B cell (primary cell): ENCODE measurements around the gene CADM2.

Experiments used
- CTCF ChIP-seq: fragments of 200-600 bp; IDR thresholded peaks from one replicate; pipeline ENCODE4 v1.8.0; 2022; ENCODE audit warnings: antibody characterized with exemption, mild to moderate bottlenecking
- EZH2 ChIP-seq: IDR thresholded peaks from 2 replicates; pipeline ENCODE4 v1.6.1; 2012; ENCODE audit warnings: borderline replicate concordance, low read depth, mild to moderate bottlenecking, moderate library complexity, low read length; ENCODE audit not compliant: insufficient read depth, poor library complexity, severe bottlenecking

- TF ChIP-seq CTCF: no peak
- no peak for TF ChIP-seq EZH2
Observed at GRCh38 chr3:85881833-85882393, 923.1 kb downstream of the CADM2 start.
